Measurements from ENCODE around the gene LENG9. TPM values are rescaled to one million over a fixed set of nuclear protein-coding genes. Genes with fewer than 3 reads are reported as not detected.

Gene LENG9
- total RNA-seq, 1 donor from 2014 or later: 10.3 TPM

DNA sequence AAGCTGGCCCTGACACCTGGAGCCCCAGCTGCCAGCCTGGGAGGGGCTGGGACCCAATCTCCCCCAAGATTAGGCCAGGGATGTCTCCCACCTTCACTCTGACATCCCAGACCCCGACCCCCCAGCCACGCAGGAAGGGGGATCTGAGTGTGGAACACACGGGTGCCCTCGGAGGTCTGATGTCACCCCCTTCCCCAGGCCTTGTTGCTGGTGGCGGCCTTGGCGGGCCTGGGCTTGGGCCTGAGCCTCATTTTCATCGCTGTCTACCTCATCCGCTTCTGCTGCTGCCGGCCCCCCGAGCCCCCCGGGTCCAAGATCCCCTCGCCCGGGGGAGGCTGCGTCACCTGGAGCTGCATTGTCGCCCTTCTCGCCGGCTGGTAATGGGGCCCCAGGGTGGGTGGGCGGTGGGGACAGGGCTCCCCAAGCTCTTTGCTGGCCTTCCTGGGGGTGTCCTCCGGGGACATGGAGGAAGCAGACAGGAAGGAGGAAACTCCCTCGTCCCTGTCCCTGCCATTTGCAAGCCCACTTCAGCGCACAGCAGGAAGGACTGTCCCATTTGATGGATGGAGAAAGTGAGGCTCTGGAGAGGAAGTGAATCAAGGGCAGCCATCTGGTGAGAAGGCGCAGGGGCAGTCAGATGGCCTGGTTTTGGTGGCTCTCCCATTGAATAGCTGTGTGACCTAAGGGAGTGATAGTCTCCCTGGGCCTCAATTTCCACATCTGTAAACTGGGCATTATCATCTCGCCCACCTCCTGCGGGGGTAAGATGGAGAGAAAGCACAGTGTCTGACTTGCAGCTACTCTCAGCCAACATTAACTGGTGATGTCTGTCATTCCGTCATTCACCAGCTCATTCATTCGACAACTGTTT is 44.4 kb downstream of the LENG9 start:
- peak overlapping the region; percentile 15 for H3K27ac ChIP-seq
- no peak overlapping the region for H3K4me3 ChIP-seq

DNA sequence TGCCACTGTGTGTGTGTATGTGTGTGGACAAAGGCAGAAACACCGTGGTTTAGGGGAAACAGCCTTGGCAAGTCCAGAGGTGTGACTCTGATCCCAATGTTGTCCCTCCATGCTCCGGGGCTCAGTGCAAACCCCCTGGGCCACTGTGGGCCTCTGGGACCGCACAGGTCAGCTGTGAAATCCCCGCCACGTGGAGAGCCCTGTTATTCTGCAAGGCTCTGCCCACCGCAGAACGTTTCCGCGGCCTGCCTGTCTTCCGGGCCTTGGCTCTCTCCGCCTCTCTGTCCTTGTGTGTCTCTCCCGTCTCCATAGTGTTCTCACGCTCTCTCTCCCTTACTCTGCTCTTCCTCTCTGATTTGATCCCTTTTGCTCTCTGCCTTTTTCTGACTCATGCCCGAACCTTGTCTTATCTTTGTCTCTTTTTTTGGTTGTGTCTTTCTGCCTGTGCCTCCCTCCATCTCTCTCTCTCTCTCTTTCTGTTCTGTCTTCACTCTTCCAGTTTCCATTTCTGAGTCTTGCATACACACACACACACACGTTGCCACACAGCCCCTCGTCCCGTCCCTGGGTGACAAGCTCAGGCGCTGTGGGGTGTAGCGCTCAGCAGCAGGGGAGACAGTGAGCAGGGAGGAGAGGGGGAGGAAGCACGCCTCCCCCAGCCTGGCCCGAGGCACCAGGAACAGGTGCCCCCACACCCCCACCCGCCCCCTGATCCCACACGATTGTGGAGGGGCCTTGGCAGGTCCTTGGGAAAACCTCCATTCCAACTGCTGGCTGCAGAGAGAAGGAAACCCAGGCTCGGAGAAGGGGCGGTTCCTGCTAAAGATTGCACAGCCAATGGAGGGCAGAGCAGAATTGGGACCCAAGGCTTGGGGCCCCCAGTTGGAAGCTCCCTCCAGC is 45.3 kb downstream of the LENG9 start:
- peaks cover 10% of the 10 kb centered on the region for H3K4me1 ChIP-seq
- no peaks in the 10 kb centered on the region for H3K27me3 ChIP-seq
- no peaks in the 10 kb centered on the region for H3K9me3 ChIP-seq
- DNase-seq (ENCODE audit: extremely low spot score in 2 of 2): no peak
- intact Hi-C loops (cut with DNase I): no loop called here
- H3K4me3 ChIP-seq: no peak overlapping the region
- no peaks in the 10 kb centered on the region for H3K36me3 ChIP-seq
- no peak overlapping the region for H3K27ac ChIP-seq
- TF ChIP-seq, protein P1, sequence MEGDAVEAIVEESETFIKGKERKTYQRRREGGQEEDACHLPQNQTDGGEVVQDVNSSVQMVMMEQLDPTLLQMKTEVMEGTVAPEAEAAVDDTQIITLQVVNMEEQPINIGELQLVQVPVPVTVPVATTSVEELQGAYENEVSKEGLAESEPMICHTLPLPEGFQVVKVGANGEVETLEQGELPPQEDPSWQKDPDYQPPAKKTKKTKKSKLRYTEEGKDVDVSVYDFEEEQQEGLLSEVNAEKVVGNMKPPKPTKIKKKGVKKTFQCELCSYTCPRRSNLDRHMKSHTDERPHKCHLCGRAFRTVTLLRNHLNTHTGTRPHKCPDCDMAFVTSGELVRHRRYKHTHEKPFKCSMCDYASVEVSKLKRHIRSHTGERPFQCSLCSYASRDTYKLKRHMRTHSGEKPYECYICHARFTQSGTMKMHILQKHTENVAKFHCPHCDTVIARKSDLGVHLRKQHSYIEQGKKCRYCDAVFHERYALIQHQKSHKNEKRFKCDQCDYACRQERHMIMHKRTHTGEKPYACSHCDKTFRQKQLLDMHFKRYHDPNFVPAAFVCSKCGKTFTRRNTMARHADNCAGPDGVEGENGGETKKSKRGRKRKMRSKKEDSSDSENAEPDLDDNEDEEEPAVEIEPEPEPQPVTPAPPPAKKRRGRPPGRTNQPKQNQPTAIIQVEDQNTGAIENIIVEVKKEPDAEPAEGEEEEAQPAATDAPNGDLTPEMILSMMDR (IDR thresholded peaks at IDR 0.05): no peak
- TF ChIP-seq POLR2A (IDR thresholded peaks at IDR 0.05) (no peak), POLR2AphosphoS5 (IDR thresholded peaks at IDR 0.05; ENCODE audit: insufficient read depth in 1 of 2, low read depth in 1 of 2) (no peak)

More for the DNA sequence above, 44.4 kb downstream of the LENG9 start:
- TF ChIP-seq POLR2A (IDR thresholded peaks at IDR 0.05) (no peak), POLR2AphosphoS5 (IDR thresholded peaks at IDR 0.05; ENCODE audit: insufficient read depth in 1 of 2, low read depth in 1 of 2) (no peak)
- TF ChIP-seq, protein P1 (IDR thresholded peaks at IDR 0.05): no peak
- Histone ChIP-seq H3K4me1 (peaks cover 10% of the 10 kb centered on the region), H3K9me3 (no peaks in the 10 kb centered on the region), H3K36me3 (no peaks in the 10 kb centered on the region), H3K27me3 (no peaks in the 10 kb centered on the region)
- intact Hi-C loops (cut with DNase I): no loop called here
- no peak for DNase-seq (ENCODE audit: extremely low spot score in 2 of 2)

DNA sequence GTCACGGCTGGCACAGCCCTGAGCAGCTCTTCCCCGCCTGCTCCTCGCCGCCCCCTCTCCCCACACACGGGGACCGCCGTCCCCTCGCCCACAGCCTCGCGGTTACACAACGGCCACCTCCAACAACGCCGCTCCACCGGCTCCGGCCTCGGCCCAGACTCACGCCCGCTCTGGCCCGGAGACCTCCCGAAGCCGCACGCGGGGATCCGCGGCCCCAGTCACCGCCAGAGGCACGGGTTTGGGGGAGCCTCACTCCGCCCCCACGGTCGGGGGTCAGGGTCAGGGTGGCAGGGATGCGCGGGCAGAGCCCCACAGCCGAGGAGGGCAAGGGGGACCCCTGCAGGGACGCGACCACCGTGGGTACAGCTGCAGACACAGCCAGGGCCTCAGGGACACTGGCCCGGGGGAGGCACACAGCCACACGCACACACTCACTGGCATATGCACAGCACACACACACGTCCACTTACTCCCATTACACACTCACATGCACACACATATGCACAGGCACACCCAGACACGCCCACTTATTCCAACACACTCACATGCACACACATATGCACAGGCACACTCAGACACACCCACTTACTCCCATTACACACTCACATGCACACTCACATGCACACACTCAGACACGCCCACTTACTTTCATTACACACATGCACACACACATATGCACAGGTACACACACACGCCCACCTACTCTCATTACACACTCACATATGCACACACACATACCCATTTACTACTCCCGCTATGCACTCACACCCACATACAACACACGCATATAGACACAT is 46.7 kb downstream of the LENG9 start:
- H3K27me3 ChIP-seq: no peaks in the 10 kb centered on the region
- intact Hi-C loops (cut with DNase I): no loop called here

DNA sequence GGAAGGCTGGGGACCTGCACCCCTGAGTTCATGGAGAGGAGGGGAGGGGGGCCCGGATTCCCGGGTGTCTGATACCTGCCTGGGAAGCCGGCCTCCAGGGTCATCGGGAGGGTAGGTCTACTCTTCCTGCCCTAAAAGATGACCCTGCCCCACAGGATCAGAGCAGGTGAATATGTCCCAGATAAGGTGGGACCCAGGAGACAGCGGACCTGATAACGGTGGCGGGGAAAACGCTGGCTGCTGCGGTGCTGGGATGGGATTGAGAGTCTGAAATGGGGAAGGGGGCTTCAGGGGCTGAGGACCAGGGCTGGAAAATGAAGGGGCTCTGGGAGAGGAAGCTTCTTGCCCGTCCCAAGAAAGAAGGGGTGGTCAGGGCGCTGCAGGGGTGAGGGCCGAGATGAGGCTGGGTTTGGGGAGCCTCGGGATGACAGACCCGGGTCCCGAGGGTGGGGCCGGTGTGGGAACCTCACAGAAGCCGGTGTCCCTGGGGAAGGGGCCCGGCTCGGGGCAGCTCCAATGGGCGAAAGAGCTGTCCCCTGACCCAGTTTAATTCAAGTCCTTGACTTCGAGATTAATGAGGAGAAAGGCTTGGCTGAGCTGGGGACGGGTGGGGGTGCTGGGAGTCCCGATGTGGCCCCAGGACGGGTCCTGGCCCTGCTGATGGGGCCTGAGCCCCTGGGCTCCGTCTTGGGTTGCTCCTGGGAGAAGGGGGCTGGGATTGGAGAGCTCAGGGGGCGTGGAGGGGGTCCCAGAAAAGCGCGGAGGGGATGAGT is 47.5 kb downstream of the LENG9 start:
- H3K9me3 ChIP-seq: no peaks in the 10 kb centered on the region
- peaks cover 7% of the 10 kb centered on the region for H3K4me1 ChIP-seq
- no peaks in the 10 kb centered on the region for H3K27me3 ChIP-seq
- intact Hi-C loops (cut with DNase I): no loop called here
- no peak overlapping the region for H3K27ac ChIP-seq
- DNase-seq (ENCODE audit: extremely low spot score in 2 of 2): no peak
- H3K36me3 ChIP-seq: no peaks in the 10 kb centered on the region
- TF ChIP-seq POLR2AphosphoS5 (IDR thresholded peaks at IDR 0.05; ENCODE audit: insufficient read depth in 1 of 2, low read depth in 1 of 2): no peak
- TF ChIP-seq, protein P1 (IDR thresholded peaks at IDR 0.05): no peak
- no peak for TF ChIP-seq POLR2A (IDR thresholded peaks at IDR 0.05)
- peak overlapping the region in 1 of 2 donors; percentile 31 for H3K4me3 ChIP-seq

More for the DNA sequence above, 46.7 kb downstream of the LENG9 start:
- Histone ChIP-seq H3K4me1 (peaks cover 10% of the 10 kb centered on the region), H3K36me3 (no peaks in the 10 kb centered on the region), H3K27ac (no peak overlapping the region), H3K4me3 (no peak overlapping the region), H3K9me3 (no peaks in the 10 kb centered on the region)
- TF ChIP-seq, protein P1 (IDR thresholded peaks at IDR 0.05): no peak
- TF ChIP-seq POLR2A (IDR thresholded peaks at IDR 0.05) (no peak), POLR2AphosphoS5 (IDR thresholded peaks at IDR 0.05; ENCODE audit: insufficient read depth in 1 of 2, low read depth in 1 of 2) (no peak)
- no peak for DNase-seq (ENCODE audit: extremely low spot score in 2 of 2)
